Measurements from ENCODE around the gene TBC1D13. TPM values are rescaled to one million over a fixed set of nuclear protein-coding genes. Genes with fewer than 3 reads are reported as not detected.
"Not testable (repeated sequence)": the region's sequence is repeated elsewhere in the genome, so short reads cannot be mapped to it uniquely, and the experiment has no call there.

TBC1D13 gene
- total RNA-seq, 2 donors from 2014 or later = 17.4 to 21.6 TPM

DNA sequence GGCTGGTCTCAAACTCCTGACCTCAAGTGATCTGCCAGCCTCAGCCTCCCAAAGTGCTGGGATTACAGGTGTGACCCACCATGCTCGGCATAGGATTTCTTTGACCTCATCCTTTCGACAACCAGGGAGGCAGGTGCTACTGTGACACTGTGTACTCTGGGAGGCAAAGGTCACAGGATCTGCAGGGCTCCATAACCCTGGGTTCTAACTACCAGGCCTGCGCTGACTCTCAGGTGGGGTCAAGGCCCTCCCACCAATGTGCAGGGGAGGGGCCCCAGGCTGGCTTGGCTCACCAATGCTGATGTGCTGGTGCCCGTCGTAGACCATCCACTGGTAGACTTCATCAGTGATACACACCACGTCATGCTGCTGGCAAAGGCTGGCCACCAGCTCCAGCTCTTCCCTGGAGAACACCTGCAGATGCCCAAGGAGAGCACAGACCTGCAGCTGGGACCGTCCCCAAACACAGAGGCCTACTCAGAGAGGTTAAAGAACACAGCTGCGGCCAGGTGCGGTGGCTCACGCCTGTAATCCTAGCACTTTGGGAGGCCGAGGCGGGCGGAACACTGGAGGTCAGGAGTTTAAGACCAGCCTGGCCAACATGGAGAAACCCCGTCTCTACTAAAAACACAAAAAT, 49.6 kb downstream of the TBC1D13 start:
- Histone ChIP-seq H3K36me3 (no peaks in the 10 kb centered on the region), H3K4me1 (no peaks in the 10 kb centered on the region), H3K27ac (no peak overlapping the region), H3K9me3 (no peaks in the 10 kb centered on the region), H3K9ac (ENCODE audit: low read depth in 2 of 2, low read length in 2 of 2) (no peak overlapping the region), H3K4me3 (no peak overlapping the region), H3K27me3 (no peaks in the 10 kb centered on the region)
- DNase-seq = no peak
- TF ChIP-seq, protein P1, sequence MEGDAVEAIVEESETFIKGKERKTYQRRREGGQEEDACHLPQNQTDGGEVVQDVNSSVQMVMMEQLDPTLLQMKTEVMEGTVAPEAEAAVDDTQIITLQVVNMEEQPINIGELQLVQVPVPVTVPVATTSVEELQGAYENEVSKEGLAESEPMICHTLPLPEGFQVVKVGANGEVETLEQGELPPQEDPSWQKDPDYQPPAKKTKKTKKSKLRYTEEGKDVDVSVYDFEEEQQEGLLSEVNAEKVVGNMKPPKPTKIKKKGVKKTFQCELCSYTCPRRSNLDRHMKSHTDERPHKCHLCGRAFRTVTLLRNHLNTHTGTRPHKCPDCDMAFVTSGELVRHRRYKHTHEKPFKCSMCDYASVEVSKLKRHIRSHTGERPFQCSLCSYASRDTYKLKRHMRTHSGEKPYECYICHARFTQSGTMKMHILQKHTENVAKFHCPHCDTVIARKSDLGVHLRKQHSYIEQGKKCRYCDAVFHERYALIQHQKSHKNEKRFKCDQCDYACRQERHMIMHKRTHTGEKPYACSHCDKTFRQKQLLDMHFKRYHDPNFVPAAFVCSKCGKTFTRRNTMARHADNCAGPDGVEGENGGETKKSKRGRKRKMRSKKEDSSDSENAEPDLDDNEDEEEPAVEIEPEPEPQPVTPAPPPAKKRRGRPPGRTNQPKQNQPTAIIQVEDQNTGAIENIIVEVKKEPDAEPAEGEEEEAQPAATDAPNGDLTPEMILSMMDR (IDR thresholded peaks at IDR 0.05) = no peak
- intact Hi-C loops (cut with DNase I) = no loop called here

DNA sequence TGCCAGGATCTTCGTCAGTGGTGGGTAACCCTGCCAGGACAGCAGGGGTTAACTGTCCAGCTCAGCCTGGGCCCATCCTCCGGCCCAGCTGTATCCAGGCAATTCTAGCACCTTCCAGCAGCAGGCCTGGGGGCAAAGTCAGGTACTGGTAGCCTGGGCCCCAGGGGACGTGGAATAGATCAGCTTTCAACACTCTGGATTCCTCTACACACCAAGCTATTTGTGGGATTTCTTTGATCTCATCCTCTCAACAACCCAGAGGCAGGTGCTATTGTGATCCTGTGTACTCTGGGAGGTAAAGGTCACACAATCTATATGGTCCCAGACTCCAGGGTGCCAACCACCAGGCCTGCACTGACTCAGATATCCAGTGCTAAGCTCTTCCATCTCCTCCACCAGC, 51.3 kb downstream of the TBC1D13 start:
- H3K4me1 ChIP-seq = no peaks in the 10 kb centered on the region
- no peaks in the 10 kb centered on the region for H3K27me3 ChIP-seq
- DNase-seq = no peak
- no peaks in the 10 kb centered on the region for H3K36me3 ChIP-seq
- H3K9me3 ChIP-seq = no peaks in the 10 kb centered on the region
- intact Hi-C loops (cut with DNase I) = no loop called here
- H3K4me3 ChIP-seq = no peak overlapping the region
- H3K27ac ChIP-seq = no peak overlapping the region
- no peak overlapping the region for H3K9ac ChIP-seq (ENCODE audit: low read depth in 2 of 2, low read length in 2 of 2)
- TF ChIP-seq, protein P1 (IDR thresholded peaks at IDR 0.05) = no peak

DNA sequence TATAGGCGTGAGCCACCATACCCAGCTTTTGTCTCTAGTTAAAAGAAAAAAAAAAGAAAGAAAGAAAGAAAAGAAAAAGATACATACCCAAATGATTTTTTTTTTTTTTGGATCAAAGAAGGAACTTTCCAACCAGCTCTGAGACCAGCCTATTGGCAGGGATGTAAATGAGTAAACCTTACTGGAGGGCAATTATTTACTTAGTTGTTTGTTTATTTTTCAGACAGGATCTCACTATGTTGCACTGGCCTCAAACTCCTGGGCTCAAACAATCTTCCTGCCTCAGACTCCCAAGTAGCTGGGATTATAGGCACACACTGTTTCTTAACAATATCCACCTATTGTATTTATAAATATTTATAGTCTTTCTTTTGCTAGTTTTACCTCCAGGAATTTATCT, 53.5 kb downstream of the TBC1D13 start:
- Histone ChIP-seq H3K9me3 (no peaks in the 10 kb centered on the region), H3K36me3 (no peaks in the 10 kb centered on the region), H3K27me3 (no peaks in the 10 kb centered on the region), H3K4me3 (no peak overlapping the region), H3K9ac (ENCODE audit: low read depth in 2 of 2, low read length in 2 of 2) (no peak overlapping the region), H3K4me1 (no peaks in the 10 kb centered on the region), H3K27ac (no peak overlapping the region)
- TF ChIP-seq, protein P1 (IDR thresholded peaks at IDR 0.05) = no peak
- intact Hi-C loops (cut with DNase I) = no loop called here
- no peak for DNase-seq

DNA sequence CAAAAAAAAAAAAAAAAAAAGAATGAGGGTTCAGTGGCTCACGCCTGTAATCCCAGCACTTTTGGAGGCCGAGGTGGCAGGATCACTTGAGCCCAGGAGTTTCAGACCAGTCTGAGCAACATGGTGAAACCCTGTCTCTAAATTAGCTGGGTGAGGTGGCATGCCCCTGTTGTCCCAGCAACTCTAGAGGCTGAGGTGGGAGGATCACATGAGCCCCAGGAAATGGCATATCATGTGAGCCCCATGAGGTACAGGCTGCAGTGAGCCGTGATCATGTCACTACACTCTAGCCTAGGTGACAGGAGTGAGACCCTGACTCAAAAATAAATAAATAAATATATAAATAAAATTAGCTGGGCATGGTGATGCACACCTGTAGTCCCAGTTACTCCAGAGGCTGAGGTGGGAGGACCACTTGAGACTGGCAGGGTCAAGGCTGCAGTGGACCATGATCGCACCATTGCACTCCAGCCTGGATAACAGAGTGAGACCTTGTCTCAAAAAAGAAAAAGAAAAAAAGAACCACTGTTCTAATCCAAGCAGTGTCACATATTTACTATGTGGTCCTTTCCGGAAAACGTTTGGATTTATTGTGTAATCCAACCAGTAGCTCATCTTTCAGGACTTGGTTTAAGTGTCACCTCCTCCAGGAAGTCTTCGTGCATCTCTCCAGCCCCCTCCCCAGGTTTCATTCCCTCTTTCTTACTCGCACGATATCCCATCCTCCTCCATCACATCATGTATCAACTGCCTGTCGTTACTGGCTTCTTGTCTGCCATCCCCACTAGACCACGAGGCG, 54.8 kb downstream of the TBC1D13 start:
- DNase-seq = no peak
- Histone ChIP-seq H3K4me1 (no peaks in the 10 kb centered on the region), H3K9ac (ENCODE audit: low read depth in 2 of 2, low read length in 2 of 2) (no peak overlapping the region), H3K27me3 (no peaks in the 10 kb centered on the region), H3K4me3 (no peak overlapping the region), H3K36me3 (no peaks in the 10 kb centered on the region), H3K9me3 (no peaks in the 10 kb centered on the region), H3K27ac (no peak overlapping the region)
- TF ChIP-seq, protein P1 (IDR thresholded peaks at IDR 0.05) = no peak
- intact Hi-C loops (cut with DNase I) = no loop called here

DNA sequence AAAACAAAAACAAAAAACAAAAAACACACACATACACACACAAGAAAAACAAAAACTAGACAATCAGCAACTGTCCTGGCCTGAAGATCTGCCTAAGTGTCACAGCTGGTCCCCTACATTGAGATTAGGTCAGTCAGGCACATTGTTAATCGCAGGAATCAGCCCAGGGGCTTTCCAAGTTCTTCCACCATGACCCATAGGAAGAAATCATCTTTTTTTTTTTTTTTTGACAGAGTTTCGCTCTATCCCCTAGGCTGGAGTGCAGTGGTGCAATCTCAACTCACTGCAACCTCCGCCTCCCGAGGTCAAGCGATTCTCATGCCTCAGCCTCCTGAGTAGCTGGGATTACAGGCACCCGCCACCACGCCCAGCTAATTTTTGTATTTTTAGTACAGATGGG, 56.1 kb downstream of the TBC1D13 start:
- H3K27me3 ChIP-seq; H3K36me3 ChIP-seq; H3K4me1 ChIP-seq; DNase-seq; H3K4me3 ChIP-seq; H3K9me3 ChIP-seq; intact Hi-C loops (cut with DNase I); H3K27ac ChIP-seq; H3K9ac ChIP-seq (ENCODE audit: low read depth in 2 of 2, low read length in 2 of 2): not testable (repeated sequence)

Data from colonic mucosa (tissue), 4 donors.